KMS-11 (cell line): ENCODE results near the gene ZSCAN26.

Experiments used
- H2AFZ ChIP-seq: fragments of 200-600 bp; sonication (generic); 2 replicates; pipeline ENCODE4 v1.6.1; 2016; ENCODE audit warnings: antibody characterized with exemption, mixed run types, low read depth
- H3K27ac ChIP-seq: fragments of 200-600 bp; sonication (generic); 2 replicates; pipeline ENCODE4 v1.6.1; 2016; ENCODE audit warnings: mild to moderate bottlenecking, mixed run types
- H3K27me3 ChIP-seq: fragments of 200-600 bp; sonication (generic); 2 replicates; pipeline ENCODE4 v1.6.1; 2017; ENCODE audit warnings: mild to moderate bottlenecking, low read depth, mixed run types, moderate library complexity; ENCODE audit not compliant: insufficient read depth
- H3K36me3 ChIP-seq: fragments of 200-600 bp; sonication (generic); 2 replicates; pipeline ENCODE4 v1.6.1; 2017; ENCODE audit warnings: mild to moderate bottlenecking, mixed run types; ENCODE audit not compliant: insufficient read depth
- H3K4me1 ChIP-seq: fragments of 200-600 bp; sonication (generic); 2 replicates; pipeline ENCODE4 v1.6.1; 2016; ENCODE audit warnings: mild to moderate bottlenecking, low read depth, mixed run types; ENCODE audit not compliant: poor library complexity, severe bottlenecking
- H3K4me2 ChIP-seq: fragments of 200-600 bp; sonication (generic); 2 replicates; pipeline ENCODE4 v1.7.0; 2016; ENCODE audit warnings: mild to moderate bottlenecking, mixed run types
- H3K4me3 ChIP-seq: fragments of 200-600 bp; sonication (generic); IDR thresholded peaks from 2 replicates; pipeline ENCODE4 v1.6.1; 2017; ENCODE audit warnings: low read depth, low read length, mixed read lengths; ENCODE audit not compliant: insufficient read depth
- H3K79me2 ChIP-seq: fragments of 200-600 bp; sonication (generic); 2 replicates; pipeline ENCODE4 v1.6.1; 2016; ENCODE audit warnings: low read depth, mixed run types; ENCODE audit not compliant: insufficient read depth
- H3K9ac ChIP-seq: fragments of 200-600 bp; sonication (generic); 2 replicates; pipeline ENCODE4 v1.6.1; 2016; ENCODE audit warnings: mild to moderate bottlenecking, mixed run types
- H4K20me1 ChIP-seq: fragments of 200-600 bp; sonication (generic); 2 replicates; pipeline ENCODE4 v1.6.1; 2016; ENCODE audit warnings: mild to moderate bottlenecking, mixed run types; ENCODE audit not compliant: insufficient read depth
- CTCF ChIP-seq: fragments of 200-600 bp; sonication (generic); conservative IDR thresholded peaks from 2 replicates; pipeline ENCODE4 v1.6.1; 2017; ENCODE audit warnings: low read depth, mild to moderate bottlenecking, antibody characterized with exemption, low read length, moderate library complexity, mixed read lengths

ZSCAN26 gene

GRCh38 chr6:28258877-28259777 is 7.8 kb upstream of the ZSCAN26 start, which contains the start of gene NKAPL:
Gene NKAPL, plus strand, starts transcription at chr6:28259297. Its CDS starts 75 bp downstream, at chr6:28259372.
- no peak within 1 kb of the TSS for H3K4me2 ChIP-seq
- H3K4me1 ChIP-seq, result no peaks in the 10 kb centered on the region
- no peaks in the 10 kb centered on the region for H3K27me3 ChIP-seq
- no peaks in the 10 kb centered on the region for H3K79me2 ChIP-seq
- no peak within 1 kb of the TSS for H2AFZ ChIP-seq
- H4K20me1 ChIP-seq, result no peaks in the 10 kb centered on the region
- H3K9ac ChIP-seq, result no peak within 1 kb of the TSS
- no peak within 1 kb of the TSS for H3K4me3 ChIP-seq
- H3K27ac ChIP-seq, result no peak within 1 kb of the TSS
- no peak for TF ChIP-seq CTCF
- no peaks in the 10 kb centered on the region for H3K36me3 ChIP-seq

DNA sequence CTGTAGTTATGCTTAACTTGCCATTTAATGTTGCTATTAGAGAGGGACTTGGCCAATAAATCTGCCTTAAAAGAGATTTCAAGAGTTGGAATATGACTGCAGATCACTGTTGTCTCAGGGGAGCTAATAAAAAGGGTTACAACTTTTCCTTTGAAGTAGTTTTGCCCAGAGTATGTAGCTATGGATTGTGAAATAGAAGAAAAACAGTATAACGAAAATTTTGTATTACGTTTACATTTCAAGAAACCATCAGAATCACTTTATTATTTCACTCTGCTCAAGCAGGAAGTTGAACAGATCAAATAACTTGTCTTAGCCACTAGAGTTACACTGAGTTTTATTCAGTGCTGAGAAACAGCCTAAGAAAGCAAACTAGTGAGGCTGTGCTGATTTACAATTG is 3.0 kb upstream of the ZSCAN26 start:
- Histone ChIP-seq H3K4me2 (no peak overlapping the region), H3K4me3 (no peak overlapping the region), H4K20me1 (no peaks in the 10 kb centered on the region), H3K36me3 (no peaks in the 10 kb centered on the region), H3K27ac (no peak overlapping the region), H3K27me3 (no peaks in the 10 kb centered on the region), H3K4me1 (peaks cover 17% of the 10 kb centered on the region), H3K79me2 (no peaks in the 10 kb centered on the region), H2AFZ (no peak overlapping the region), H3K9ac (no peak overlapping the region)
- no peak for TF ChIP-seq CTCF

- H3K9ac ChIP-seq, result no peak overlapping the region
- peaks cover 17% of the 10 kb centered on the region for H3K4me1 ChIP-seq
- H4K20me1 ChIP-seq, result no peaks in the 10 kb centered on the region
- no peak overlapping the region for H3K4me3 ChIP-seq
- TF ChIP-seq CTCF, result no peak
- H3K27ac ChIP-seq, result no peak overlapping the region
- no peak overlapping the region for H3K4me2 ChIP-seq
- H3K27me3 ChIP-seq, result no peaks in the 10 kb centered on the region
- no peaks in the 10 kb centered on the region for H3K79me2 ChIP-seq
- no peaks in the 10 kb centered on the region for H3K36me3 ChIP-seq
- no peak overlapping the region for H2AFZ ChIP-seq
These were observed 2.0 kb upstream of the ZSCAN26 start for GRCh38 chr6:28264834-28265401.

- no peaks in the 10 kb centered on the region for H4K20me1 ChIP-seq
- H3K27me3 ChIP-seq, result no peaks in the 10 kb centered on the region
- H2AFZ ChIP-seq, result peak overlapping the region; percentile 92
- peak overlapping the region; percentile 64; the same call in 1 of the 2 replicates for H3K27ac ChIP-seq
- no peaks in the 10 kb centered on the region for H3K36me3 ChIP-seq
- TF ChIP-seq CTCF, result no peak
- H3K4me2 ChIP-seq, result peak overlapping the region; percentile 76
- peak overlapping the region; percentile 41 for H3K4me3 ChIP-seq
- H3K4me1 ChIP-seq, result peaks cover 17% of the 10 kb centered on the region
- H3K9ac ChIP-seq, result peak overlapping the region; percentile 69; the same call in 1 of the 2 replicates
- H3K79me2 ChIP-seq, result no peaks in the 10 kb centered on the region
These were observed 381 bp upstream of the ZSCAN26 start for GRCh38 chr6:28266563-28266961.
